GM13976 (cell line): ENCODE data around the gene TOR4A.

Experiments used
- DNase-seq: peaks from one replicate; pipeline ENCODE4 v3.0.0; 2012; ENCODE audit warnings: low spot score
- in situ Hi-C: fragments of 300-500 bp; cut with MboI; formaldehyde crosslinking; loops from one replicate; pipeline ENCODE4 v1.12.0; 2022; ENCODE audit warnings: low sequenced_read_pairs, mixed read lengths, inconsistent platforms; ENCODE audit not compliant: unreplicated experiment
- TF ChIP-seq, protein P1 (sequence below): IDR thresholded peaks from 2 replicates; pipeline ENCODE4 v1.5.1; 2012; ENCODE audit warnings: borderline replicate concordance, mild to moderate bottlenecking; ENCODE audit not compliant: insufficient read depth; ENCODE audit errors: extremely low read depth, missing control alignments, control extremely low read depth

The TOR4A gene

DNA sequence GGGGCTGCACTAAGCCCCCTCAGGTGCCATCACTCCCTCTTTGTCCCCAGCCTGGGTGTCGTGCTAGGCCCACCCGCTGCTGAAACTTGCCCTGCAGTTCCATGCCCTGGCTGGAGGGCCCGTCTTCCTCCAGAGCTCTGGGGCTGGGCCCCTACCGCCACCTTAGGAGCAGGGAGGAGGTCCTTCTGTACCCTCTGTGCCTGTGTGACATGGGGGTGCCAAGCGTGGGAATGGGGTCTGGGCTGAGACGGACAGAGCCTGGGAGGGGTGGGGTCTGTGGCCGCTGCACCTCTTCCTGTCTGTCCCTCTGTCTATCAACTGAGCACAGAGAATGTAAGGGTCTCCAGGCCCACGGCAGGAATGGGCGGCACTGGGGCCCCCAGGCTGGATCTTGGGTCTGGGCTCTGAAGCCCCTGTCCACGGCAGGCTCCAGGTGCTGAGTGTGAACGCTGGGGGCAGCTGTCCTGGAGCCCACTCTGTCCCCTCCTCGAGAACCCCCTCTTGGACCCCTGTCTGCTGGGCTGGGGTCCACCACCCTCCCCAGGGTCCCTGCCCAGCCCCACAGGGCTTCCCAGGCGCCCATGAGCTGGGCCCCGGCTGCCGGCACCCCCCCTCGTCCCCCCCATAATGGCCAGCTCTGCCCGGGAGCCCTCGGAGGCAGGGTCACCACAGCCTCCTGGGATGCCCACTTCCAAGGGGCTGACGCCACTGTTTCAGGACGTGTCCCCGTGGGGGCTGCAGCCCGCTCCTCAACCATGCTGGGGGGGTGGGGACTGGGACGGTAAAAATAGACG is 40.4 kb downstream of the TOR4A start:
- in situ Hi-C loops = no loop called here
- DNase-seq = peak; percentile 21
- TF ChIP-seq, protein P1, sequence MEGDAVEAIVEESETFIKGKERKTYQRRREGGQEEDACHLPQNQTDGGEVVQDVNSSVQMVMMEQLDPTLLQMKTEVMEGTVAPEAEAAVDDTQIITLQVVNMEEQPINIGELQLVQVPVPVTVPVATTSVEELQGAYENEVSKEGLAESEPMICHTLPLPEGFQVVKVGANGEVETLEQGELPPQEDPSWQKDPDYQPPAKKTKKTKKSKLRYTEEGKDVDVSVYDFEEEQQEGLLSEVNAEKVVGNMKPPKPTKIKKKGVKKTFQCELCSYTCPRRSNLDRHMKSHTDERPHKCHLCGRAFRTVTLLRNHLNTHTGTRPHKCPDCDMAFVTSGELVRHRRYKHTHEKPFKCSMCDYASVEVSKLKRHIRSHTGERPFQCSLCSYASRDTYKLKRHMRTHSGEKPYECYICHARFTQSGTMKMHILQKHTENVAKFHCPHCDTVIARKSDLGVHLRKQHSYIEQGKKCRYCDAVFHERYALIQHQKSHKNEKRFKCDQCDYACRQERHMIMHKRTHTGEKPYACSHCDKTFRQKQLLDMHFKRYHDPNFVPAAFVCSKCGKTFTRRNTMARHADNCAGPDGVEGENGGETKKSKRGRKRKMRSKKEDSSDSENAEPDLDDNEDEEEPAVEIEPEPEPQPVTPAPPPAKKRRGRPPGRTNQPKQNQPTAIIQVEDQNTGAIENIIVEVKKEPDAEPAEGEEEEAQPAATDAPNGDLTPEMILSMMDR = no peak

DNA sequence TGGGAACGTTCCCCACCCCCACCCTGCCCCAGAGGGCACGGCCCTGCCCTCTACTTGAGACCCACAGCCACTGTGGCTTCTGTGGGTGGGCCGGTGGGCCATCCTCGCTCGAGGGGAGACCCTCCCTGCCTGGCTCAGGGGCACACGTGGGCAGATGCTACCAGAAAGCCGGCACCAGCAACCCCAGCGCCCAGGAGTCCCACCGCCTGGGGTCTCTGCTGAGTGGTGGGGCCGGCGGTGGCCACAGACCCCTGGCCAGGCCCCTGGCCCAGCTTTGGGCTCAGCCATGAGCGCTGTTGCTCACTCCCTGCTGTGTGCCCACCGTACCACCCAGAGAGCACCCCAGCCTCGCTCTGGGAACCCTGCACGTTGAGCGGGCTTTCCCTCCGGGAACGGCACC is 41.1 kb downstream of the TOR4A start:
- TF ChIP-seq, protein P1 = no peak
- no peak for DNase-seq
- in situ Hi-C loops = no loop called here

DNA sequence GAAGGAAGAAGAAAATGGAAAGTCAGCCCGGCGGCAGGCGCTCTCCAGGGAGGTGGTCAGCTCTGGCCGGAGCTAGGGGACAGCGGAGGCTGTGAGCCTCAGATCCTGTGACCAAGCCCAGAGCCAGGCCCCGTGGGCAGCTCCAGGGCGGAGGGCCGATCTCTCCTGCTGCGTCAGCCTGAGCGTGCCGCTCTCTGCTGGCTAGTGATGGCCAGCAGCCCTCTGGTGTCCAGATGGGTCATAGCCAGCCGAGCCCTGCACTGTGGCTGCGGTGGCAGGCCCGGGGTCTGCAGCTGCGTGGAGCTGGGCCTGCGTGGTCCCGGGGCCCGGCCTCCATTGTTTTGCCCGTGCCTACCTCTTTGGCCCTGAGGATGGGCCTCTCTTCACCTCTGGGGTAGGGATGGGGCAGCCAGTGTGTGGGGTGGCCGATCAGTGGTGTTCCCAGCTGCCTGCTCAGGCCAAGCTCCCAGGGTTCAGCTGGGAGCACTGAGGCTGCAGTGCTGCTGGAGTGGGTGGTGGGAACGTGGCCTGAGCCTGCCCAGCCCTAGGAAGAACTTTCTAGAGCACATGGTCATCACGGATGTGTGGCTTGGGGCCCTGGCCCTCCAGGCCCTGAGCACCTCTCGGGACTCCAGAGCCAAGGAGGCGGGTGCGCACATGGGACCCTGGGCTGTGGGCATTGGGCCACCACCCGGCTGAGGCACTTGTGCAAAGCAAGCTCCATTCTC is 41.6 kb downstream of the TOR4A start:
- DNase-seq = peak; percentile 33
- TF ChIP-seq, protein P1 = no peak
- in situ Hi-C loops = no loop called here

DNA sequence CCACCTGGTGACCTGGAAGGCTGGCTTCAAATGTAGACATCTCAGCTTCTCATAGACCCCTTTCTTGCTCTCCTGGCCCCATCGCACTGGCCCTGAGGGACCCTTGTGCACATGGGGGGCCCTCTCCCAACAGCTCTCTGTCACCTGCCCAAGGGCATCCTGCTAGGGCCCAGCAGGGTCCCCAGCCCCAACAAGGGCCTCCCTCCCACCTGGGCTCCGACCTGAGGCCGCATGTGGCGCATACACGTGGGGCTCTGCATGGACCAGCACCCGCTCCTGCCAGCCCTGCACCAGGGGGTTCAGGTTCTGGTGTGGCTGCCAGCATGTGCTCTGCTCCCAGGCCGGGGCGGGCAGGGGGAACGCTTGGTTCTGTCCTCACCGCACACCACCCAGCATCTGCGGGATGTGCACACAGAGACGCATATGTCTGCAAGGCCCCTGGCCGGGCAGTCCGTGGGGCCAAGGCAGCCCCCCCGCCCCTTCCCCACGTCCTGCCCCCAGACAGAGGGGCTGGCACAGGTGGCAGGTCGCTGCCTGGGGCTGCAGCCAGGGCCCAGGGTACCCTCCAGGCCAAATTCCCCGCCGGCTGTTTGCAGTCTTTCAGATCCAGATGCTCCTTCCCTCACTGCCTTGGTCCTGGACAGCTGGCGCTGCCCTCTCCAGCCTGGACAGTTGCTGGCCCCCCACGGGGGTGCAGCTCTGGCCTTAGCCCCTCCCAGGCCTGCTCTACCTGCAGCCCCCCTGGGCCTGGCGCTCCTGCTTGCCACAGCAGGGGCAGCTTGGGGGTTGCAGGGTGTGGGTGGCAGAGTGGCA is 42.4 kb downstream of the TOR4A start:
- TF ChIP-seq, protein P1 = no peak
- DNase-seq = no peak
- in situ Hi-C loops = no loop called here

DNA sequence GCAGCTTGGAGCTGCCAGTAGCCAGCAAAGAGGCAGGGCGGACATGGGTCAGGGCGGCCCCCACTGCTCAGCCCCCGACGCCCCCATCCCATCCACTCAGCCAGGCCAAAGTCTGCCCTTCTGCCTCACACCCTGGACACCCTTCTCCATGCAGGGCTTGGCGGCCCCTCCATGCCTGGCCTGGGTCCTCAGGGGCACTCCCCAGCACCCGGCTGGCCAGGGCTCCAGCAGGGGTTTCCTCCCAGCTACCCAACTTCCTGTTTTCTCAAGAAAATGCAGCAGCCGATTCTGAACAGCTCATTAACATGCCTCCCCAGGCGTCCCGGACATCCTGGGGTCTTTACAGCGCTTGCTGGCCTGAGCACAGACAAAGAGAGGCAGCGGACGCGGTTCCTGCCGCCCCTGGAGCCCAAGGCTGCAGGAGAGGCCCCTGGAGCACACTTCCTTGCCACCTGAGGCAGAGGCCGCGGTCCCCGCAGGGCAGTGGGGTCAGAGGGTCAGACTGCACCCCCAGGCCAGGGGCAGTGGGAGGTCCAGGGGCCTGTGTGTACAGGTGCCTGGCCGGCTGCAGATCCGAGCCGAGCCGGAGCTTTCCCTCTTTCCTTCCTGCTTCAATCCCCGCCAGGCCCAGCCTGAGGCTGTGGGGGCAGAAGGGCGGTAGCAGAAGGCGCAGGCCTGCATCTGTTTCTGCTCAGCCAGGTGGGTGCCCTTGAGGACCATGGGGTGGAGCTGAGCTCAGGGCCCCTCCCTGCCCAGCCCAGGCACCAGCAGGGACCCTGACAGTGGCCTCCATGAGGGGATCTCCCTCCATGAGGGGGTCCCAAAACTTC is 43.2 kb downstream of the TOR4A start:
- TF ChIP-seq, protein P1 = no peak
- DNase-seq = peak; percentile 75
- in situ Hi-C loops = no loop called here

- peak; percentile 24 for DNase-seq
- in situ Hi-C loops = no loop called here
Measured at GRCh38 chr9:137321726-137322361, 44.3 kb downstream of the TOR4A start.

More at GRCh38 chr9:137321726-137322361, 44.3 kb downstream of the TOR4A start:
- TF ChIP-seq, protein P1 = no peak
